K562 (cell line): Measurements from ENCODE around the gene PSG6. TPM values are rescaled to one million over a fixed set of nuclear protein-coding genes. Genes with fewer than 3 reads are reported as not detected.
"Not testable (repeated sequence)": the region's sequence is repeated elsewhere in the genome, so short reads cannot be mapped to it uniquely, and the experiment has no call there.

Experiments used
- ATAC-seq: fragments of 200-7000 bp; cut with Tn5 transposase; 3 replicates; pipeline ENCODE4 v1.9.1; 2020; ENCODE audit warnings: moderate library complexity
- BruUV-seq: library from RNA; stranded (reverse); fragments of 400-500 nt; replicated peaks from 2 replicates; lab custom pipeline; 2021; lab: Mats Ljungman, UMichigan
- CTCF ChIA-PET: fragments of 300-600 bp; formaldehyde crosslinking; extraction: SDS; loops from one replicate; lab custom pipeline; 2021; ENCODE audit warnings: low intra/inter-chr PET ratio; lab: Yijun Ruan, JAX
- POLR2A ChIA-PET: fragments of 300-600, 350-650 bp; sonication (Branson Sonifier 250); formaldehyde crosslinking; extraction: SDS; loops from one replicate; lab custom pipeline; 2021; ENCODE audit warnings: antibody characterized with exemption, inconsistent platforms; lab: Yijun Ruan, JAX
- DNase-seq, 4 experiments: peaks; one replicate each; pipeline versions ENCODE4 v3.0.0 to v3.0.0-alpha.2; 2011 to 2018; ENCODE audit warnings: low spot score in 3 of 4, mixed read lengths in 3 of 4; ENCODE audit errors: extremely low read depth in 1 of 4
- FAIRE-seq: peaks from 2 replicates; lab custom pipeline; 2011; peaks lifted over from hg19 to GRCh38; lab: Jason Lieb, UNC
- H2AFZ ChIP-seq: 2 replicates; pipeline ENCODE4 v1.6.0; 2011; ENCODE audit warnings: low read depth, low read length, control low read depth, inconsistent platforms
- H3K27ac ChIP-seq: fragments of 200-600 bp; 3 replicates; pipeline ENCODE4 v1.8.0; 2011; ENCODE audit warnings: low read depth, mild to moderate bottlenecking, control low read depth, inconsistent platforms, low read length, moderate library complexity, mixed read lengths; ENCODE audit errors: extremely low read depth
- H3K27me3 ChIP-seq, 2 experiments: fragments of 300-600 bp in 1 of 2; 2 replicates in 1 of 2; 3 replicates in 1 of 2; pipeline versions ENCODE4 v1.6.0 to v1.8.0; 2011; ENCODE audit warnings: inconsistent platforms in 2 of 2, low read length in 2 of 2, mild to moderate bottlenecking in 1 of 2, mixed read lengths in 1 of 2, moderate library complexity in 1 of 2; ENCODE audit not compliant: control insufficient read depth in 2 of 2, insufficient read depth in 2 of 2
- H3K36me3 ChIP-seq: fragments of 300-600 bp; 3 replicates; pipeline ENCODE4 v1.8.0; 2011; ENCODE audit warnings: mild to moderate bottlenecking, low read length, inconsistent platforms; ENCODE audit not compliant: control insufficient read depth, insufficient read depth
- H3K4me1 ChIP-seq, 2 experiments: fragments of 200-600 bp in 1 of 2; replicated peaks in 1 of 2; 2 replicates in 1 of 2; 3 replicates in 1 of 2; pipeline versions ENCODE4 v1.5.1 to v1.8.0; 2011; ENCODE audit warnings: inconsistent platforms in 2 of 2, low read length in 2 of 2, mild to moderate bottlenecking in 1 of 2, mixed read lengths in 1 of 2, moderate library complexity in 1 of 2; ENCODE audit not compliant: control insufficient read depth in 2 of 2, insufficient read depth in 2 of 2
- H3K4me2 ChIP-seq: 2 replicates; pipeline ENCODE4 v1.6.1; 2011; ENCODE audit warnings: low read length, control low read depth, inconsistent platforms, mixed read lengths; ENCODE audit not compliant: insufficient read depth
- H3K4me3 ChIP-seq: fragments of 200-600 bp; sonication (generic), shearing (Covaris generic); 2 replicates; pipeline ENCODE4 v1.5.1; 2016; ENCODE audit warnings: control low read depth, inconsistent platforms
- H3K79me2 ChIP-seq: fragments of 200-600 bp; 3 replicates; pipeline ENCODE4 v1.8.0; 2011; ENCODE audit warnings: low read length, inconsistent platforms; ENCODE audit not compliant: control insufficient read depth, insufficient read depth
- H3K9ac ChIP-seq, 2 experiments: 2 replicates each; pipeline versions ENCODE4 v1.6.0 to v1.6.1; 2011; ENCODE audit warnings: low read depth in 2 of 2, low read length in 2 of 2, control low read depth in 1 of 2, inconsistent platforms in 1 of 2, mild to moderate bottlenecking in 1 of 2, mixed read lengths in 1 of 2; ENCODE audit not compliant: insufficient read depth in 1 of 2
- H3K9me1 ChIP-seq: one replicate; pipeline ENCODE4 v1.6.0; 2011; ENCODE audit warnings: inconsistent platforms, mild to moderate bottlenecking, low read length, moderate library complexity; ENCODE audit not compliant: control insufficient read depth, insufficient read depth
- H3K9me3 ChIP-seq: replicated peaks from 2 replicates; pipeline ENCODE4 v1.5.1; 2011; ENCODE audit warnings: low read depth, low read length, inconsistent platforms; ENCODE audit not compliant: control insufficient read depth, insufficient read depth
- H4K20me1 ChIP-seq: replicated peaks from 2 replicates; pipeline ENCODE4 v1.6.1; 2011; ENCODE audit warnings: low read length, inconsistent platforms, mixed read lengths; ENCODE audit not compliant: control insufficient read depth, insufficient read depth
- CTCF ChIP-seq, 3 experiments: IDR thresholded peaks in 2 of 3; conservative IDR thresholded peaks in 1 of 3; 2 replicates each; pipeline ENCODE4 v1.5.1; 2011 to 2012; ENCODE audit warnings: low read length in 3 of 3, mild to moderate bottlenecking in 3 of 3, control low read depth in 2 of 3, improper control_type of control experiment in 1 of 3, inconsistent platforms in 1 of 3, low read depth in 1 of 3, mixed read lengths in 1 of 3, moderate library complexity in 1 of 3; ENCODE audit not compliant: insufficient read depth in 2 of 3
- E2F6 ChIP-seq, 2 experiments: IDR thresholded peaks; 2 replicates each; pipeline ENCODE4 v1.6.1; 2011; ENCODE audit warnings: borderline replicate concordance in 1 of 2, control low read depth in 1 of 2, low read depth in 1 of 2, low read length in 1 of 2, mild to moderate bottlenecking in 1 of 2, mixed read lengths in 1 of 2, moderate library complexity in 1 of 2; ENCODE audit not compliant: insufficient read depth in 1 of 2, insufficient read length in 1 of 2, poor library complexity in 1 of 2, severe bottlenecking in 1 of 2; ENCODE audit errors: extremely low read depth in 1 of 2
- L3MBTL2 ChIP-seq: fragments of 450-650 bp; IDR thresholded peaks from 2 replicates; pipeline ENCODE4 v1.6.1; 2016; ENCODE audit warnings: mild to moderate bottlenecking, moderate library complexity
- MGA ChIP-seq: fragments of 450-650 bp; IDR thresholded peaks from 2 replicates; pipeline ENCODE4 v1.6.1; 2016; ENCODE audit warnings: mild to moderate bottlenecking, moderate library complexity
- WGBS: fragments of 100-300 bp; shearing (Covaris generic); methylation state at CpG from one replicate; pipeline ENCODE4 v1.1.6; 2016; ENCODE audit warnings: low coverage, mixed read lengths; ENCODE audit not compliant: insufficient coverage; ENCODE audit errors: missing lambda C conversion rate; 5-methylcytosine and 5-hydroxymethylcytosine counted together
- in situ Hi-C: fragments of 300-500 bp; cut with MboI; formaldehyde crosslinking; loops from 4 replicates; pipeline ENCODE4 v1.15.0; 2018; ENCODE audit warnings: inconsistent platforms, mixed read lengths
- intact Hi-C: fragments of 100-400 bp; cut with micrococcal nuclease; formaldehyde crosslinking; loops from 2 replicates; pipeline ENCODE4 v1.14.2; 2022
- polyA plus RNA-seq, 8 experiments: library from polyadenylated mRNA; depleted of rRNA in 4 of 8; stranded (reverse) in 5 of 8; unstranded in 3 of 8; fragments of >200 nt; fragmentation: Nextera tagmentation in 2 of 8; fragmentation: Illumina TruSeq in 1 of 8; extraction: Ambion mirVana in 2 of 8; extraction: Trizol in 1 of 8; gene quantifications; 2 replicates each; pipeline versions ENCODE4 v1.2.1 to v1.2.3, GENCODE V29; 2011 to 2014; ENCODE audit warnings: inconsistent platforms in 1 of 8, missing spikeins in 1 of 8
- total RNA-seq, 7 experiments: library from RNA; depleted of rRNA in 6 of 7; stranded (reverse); fragments of >200 nt in 6 of 7; fragmentation: Illumina TruSeq in 2 of 7; extraction: Trizol in 2 of 7; gene quantifications; 2 replicates each; pipeline versions ENCODE4 v1.2.1 to v1.2.3, GENCODE V29; 2011 to 2021; ENCODE audit warnings: low replicate concordance in 1 of 7

PSG6 gene
- total and polyA plus RNA-seq, 9 of the 15 experiments (the other 6 are each of a cell fraction or from before 2014, with no cell fraction given), result not detected

GRCh38 chr19:42881279-42881678, 36.4 kb downstream of the PSG6 start:
- WGBS, result 0% methylated on average over 5 of the region's 8 CpGs
- peak; percentile 9 to 31 (median 22) for DNase-seq
- BruUV-seq, H4K20me1 ChIP-seq, H3K4me3 ChIP-seq, H3K27ac ChIP-seq, H3K27me3 ChIP-seq, H3K36me3 ChIP-seq, H3K9ac ChIP-seq, H3K4me2 ChIP-seq, CTCF ChIA-PET, in situ Hi-C loops, H3K79me2 ChIP-seq, H3K9me1 ChIP-seq, H3K9me3 ChIP-seq, ATAC-seq, H2AFZ ChIP-seq, H3K4me1 ChIP-seq: not testable (repeated sequence)
- peak; percentile 37 for FAIRE-seq
- intact Hi-C loops, result loop anchor here (10.0 kb wide), 1 partner anchor 86 kb away; no protein-coding TSS in a partner anchor
- POLR2A ChIA-PET, result interaction anchor here (0.6 kb wide), 1 partner anchor 10 kb away, joined by 3 read pairs; no protein-coding TSS in a partner anchor
- TF ChIP-seq MGA, result peak; percentile 72
- TF ChIP-seq E2F6 (IDR thresholded peaks at IDR 0.05; ENCODE audit: borderline replicate concordance in 1 of 2, extremely low read depth in 1 of 2, insufficient read depth in 1 of 2, insufficient read length in 1 of 2, low read depth in 1 of 2, low read length in 1 of 2, poor library complexity in 1 of 2, severe bottlenecking in 1 of 2), result peak; percentile 70 to 86
- peak; percentile 72 for TF ChIP-seq L3MBTL2
- TF ChIP-seq CTCF (IDR thresholded peaks at IDR 0.05 in 2 of 3, conservative IDR thresholded peaks at IDR 0.05 in 1 of 3; ENCODE audit: insufficient read depth in 2 of 3, low read depth in 1 of 3, low read length in 3 of 3), result peak; percentile 44 to 53 (median 53); a peak in 4 of 6 replicates
